ENCODE data around the gene RAB11FIP4. TPM values are rescaled to one million over a fixed set of nuclear protein-coding genes. Genes with fewer than 3 reads are reported as not detected.

Gene RAB11FIP4
- total RNA-seq, 1 donor: under 0.01 TPM

DNA sequence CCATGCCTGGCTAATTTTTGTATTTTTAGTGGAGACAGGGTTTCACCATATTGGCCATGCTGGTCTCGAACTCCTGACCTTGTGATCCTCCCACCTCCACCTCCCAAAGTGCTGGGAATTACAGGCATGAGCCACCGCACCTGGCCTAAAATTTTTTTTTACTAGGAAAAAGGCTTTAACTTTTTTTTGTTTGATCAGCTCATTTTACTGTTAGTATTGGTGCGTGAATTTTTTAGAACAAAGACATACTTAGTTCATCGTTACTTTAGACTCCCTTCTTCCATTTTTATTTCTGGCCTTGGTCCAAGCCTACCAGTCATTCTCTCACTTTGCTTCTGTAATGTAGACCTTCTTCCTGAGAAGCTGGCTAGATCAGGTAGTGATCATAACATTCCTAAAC, 25.4 kb upstream of the RAB11FIP4 start:
- no peak for DNase-seq (ENCODE audit: low read depth)
- TF ChIP-seq, protein P1, sequence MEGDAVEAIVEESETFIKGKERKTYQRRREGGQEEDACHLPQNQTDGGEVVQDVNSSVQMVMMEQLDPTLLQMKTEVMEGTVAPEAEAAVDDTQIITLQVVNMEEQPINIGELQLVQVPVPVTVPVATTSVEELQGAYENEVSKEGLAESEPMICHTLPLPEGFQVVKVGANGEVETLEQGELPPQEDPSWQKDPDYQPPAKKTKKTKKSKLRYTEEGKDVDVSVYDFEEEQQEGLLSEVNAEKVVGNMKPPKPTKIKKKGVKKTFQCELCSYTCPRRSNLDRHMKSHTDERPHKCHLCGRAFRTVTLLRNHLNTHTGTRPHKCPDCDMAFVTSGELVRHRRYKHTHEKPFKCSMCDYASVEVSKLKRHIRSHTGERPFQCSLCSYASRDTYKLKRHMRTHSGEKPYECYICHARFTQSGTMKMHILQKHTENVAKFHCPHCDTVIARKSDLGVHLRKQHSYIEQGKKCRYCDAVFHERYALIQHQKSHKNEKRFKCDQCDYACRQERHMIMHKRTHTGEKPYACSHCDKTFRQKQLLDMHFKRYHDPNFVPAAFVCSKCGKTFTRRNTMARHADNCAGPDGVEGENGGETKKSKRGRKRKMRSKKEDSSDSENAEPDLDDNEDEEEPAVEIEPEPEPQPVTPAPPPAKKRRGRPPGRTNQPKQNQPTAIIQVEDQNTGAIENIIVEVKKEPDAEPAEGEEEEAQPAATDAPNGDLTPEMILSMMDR (IDR thresholded peaks at IDR 0.05; ENCODE audit: insufficient read depth, low read depth, low read length): no peak
- no peak overlapping the region for H3K4me3 ChIP-seq (ENCODE audit: low read depth, low read length)

DNA sequence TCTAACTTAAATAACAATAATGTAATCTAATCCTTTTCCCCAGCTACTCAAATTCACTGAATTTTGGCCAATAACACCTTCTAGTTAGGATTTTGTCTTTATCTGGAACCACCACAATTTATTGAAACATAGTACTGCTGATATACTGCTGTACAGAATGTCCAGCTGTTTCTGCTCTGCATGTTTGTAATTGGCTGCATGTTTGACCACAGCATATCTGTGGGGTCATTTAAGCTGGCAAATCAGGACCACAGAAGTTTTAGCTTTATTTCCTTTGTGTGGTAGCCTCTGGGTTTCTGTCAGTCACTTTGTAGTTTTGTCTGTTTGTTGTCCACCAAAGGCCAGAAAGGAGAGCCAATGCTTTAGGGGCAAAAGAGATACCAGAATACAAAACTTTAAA, 22.2 kb upstream of the RAB11FIP4 start:
- H3K4me3 ChIP-seq (ENCODE audit: low read depth, low read length): no peak overlapping the region
- DNase-seq (ENCODE audit: low read depth): peak; percentile 72
- TF ChIP-seq, protein P1 (IDR thresholded peaks at IDR 0.05; ENCODE audit: insufficient read depth, low read depth, low read length): no peak

DNA sequence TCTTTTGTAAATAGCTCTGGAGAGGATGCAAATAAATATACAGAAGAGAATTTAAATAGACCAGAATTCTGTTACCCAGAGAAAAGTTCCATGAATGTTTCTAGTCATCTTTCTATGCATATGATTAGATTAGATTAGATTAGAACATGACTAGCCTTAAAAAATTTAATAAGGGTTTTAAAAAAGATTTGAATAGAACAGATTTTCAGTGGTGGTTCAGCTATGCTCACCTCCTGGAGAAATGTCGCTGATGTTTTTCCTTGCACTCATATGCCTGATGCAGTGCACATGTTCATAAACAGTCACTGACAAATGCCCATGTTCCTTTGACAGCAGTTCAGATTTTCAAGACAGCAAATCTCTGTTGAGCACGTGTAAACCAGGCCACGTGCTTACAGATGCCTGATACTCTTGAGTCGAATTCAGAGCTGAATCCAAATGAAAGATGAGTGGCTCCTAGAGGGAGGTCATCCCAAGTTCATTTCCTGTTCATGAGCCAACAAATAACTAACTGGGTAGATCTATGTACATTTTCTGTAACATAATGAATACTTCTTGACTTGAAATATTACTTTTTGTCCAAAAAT, 19.9 kb upstream of the RAB11FIP4 start:
- TF ChIP-seq, protein P1 (IDR thresholded peaks at IDR 0.05; ENCODE audit: insufficient read depth, low read depth, low read length): no peak
- peak; percentile 51 for DNase-seq (ENCODE audit: low read depth)

DNA sequence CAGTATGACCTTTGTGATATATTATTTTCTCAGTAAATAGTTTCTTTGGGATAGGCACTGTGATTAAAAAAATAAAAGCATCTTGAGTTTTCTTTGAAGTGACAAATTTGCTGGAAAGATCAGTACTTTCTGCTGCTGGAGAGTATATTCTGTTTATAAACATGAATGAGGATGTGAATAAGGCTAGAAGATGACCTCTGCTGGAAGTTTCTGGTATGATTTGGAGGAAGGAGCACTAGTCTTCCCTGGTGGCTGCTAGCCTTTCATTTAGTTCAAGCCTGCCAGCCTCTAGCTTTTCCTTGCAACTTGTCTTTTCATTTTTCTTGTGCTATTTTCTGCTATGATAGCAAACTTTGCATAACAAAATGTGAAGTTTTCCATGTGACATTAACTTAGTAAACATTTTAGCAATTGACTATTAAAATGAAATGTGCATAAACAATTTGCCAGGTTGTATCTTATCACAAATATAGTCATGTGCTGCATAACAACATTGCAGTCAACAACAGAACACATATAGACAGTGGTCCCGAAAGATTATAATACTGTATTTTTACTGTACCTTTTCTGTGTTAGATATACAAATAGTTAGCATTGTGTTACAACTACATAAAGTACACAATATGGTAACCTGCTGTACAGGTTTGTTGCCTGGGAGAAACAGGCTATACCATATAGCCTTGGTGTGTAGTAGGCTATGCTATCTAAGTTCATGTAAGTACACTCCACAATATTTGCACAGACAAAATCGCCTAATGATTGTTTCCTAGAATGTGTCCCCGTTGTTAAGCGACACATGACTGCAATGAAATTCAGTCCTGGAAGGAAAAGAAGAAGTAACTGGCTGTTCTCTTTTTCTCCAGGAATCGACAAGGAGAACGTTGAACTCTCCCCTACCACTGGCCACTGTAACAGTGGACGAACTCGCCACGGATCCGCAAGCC, 18.1 kb upstream of the RAB11FIP4 start:
- DNase-seq (ENCODE audit: low read depth): peak; percentile 68
- H3K4me3 ChIP-seq (ENCODE audit: low read depth, low read length): no peak overlapping the region
- TF ChIP-seq, protein P1 (IDR thresholded peaks at IDR 0.05; ENCODE audit: insufficient read depth, low read depth, low read length): peak; percentile 70

More for the DNA sequence above, 19.9 kb upstream of the RAB11FIP4 start:
- H3K4me3 ChIP-seq (ENCODE audit: low read depth, low read length): no peak overlapping the region

DNA sequence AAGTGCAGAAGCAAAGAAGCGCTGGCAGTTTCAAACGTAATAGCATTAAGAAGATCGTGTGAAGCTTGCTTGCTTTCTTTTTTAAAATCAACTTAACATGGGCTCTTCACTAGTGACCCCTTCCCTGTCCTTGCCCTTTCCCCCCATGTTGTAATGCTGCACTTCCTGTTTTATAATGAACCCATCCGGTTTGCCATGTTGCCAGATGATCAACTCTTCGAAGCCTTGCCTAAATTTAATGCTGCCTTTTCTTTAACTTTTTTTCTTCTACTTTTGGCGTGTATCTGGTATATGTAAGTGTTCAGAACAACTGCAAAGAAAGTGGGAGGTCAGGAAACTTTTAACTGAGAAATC, 17.4 kb upstream of the RAB11FIP4 start:
- no peak overlapping the region for H3K4me3 ChIP-seq (ENCODE audit: low read depth, low read length)
- TF ChIP-seq, protein P1 (IDR thresholded peaks at IDR 0.05; ENCODE audit: insufficient read depth, low read depth, low read length): no peak
- DNase-seq (ENCODE audit: low read depth): no peak

DNA sequence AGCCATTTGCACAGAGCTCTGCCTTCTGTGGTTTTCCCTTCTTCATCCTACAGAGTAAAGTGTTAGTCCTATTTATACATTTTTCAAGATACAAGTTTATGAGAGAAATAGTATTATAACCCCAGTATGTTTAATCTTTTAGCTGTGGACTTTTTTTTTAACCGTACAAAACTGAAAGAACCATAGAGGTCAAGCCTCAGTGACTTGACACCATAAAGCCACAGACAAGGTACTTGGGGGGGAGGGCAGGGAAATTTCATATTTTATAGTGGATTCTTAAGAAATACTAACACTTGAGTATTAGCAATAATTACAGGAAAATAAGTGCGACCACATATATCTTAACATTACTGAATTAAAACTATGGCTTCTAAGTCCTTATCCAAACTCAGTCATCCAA, 17.0 kb upstream of the RAB11FIP4 start:
- H3K4me3 ChIP-seq (ENCODE audit: low read depth, low read length): no peak overlapping the region
- TF ChIP-seq, protein P1 (IDR thresholded peaks at IDR 0.05; ENCODE audit: insufficient read depth, low read depth, low read length): no peak
- no peak for DNase-seq (ENCODE audit: low read depth)

Measured in fibroblast of villous mesenchyme (primary cell).